Glutamatergic neuron (in vitro differentiated cells): Measurements from ENCODE around the gene FADS2. TPM values are rescaled to one million over a fixed set of nuclear protein-coding genes. Genes with fewer than 3 reads are reported as not detected.

Experiments used
- DNase-seq: peaks from one replicate; pipeline ENCODE4 v3.0.0; 2022
- H3K27ac Mint-ChIP-seq: one replicate; pipeline ENCODE4 v1.8.0; 2020; ENCODE audit warnings: mild to moderate bottlenecking, mixed read lengths, inconsistent platforms; ENCODE audit not compliant: unreplicated experiment
- H3K27me3 Mint-ChIP-seq: one replicate; pipeline ENCODE4 v1.8.0; 2020; ENCODE audit warnings: mild to moderate bottlenecking, moderate library complexity, mixed read lengths, inconsistent platforms; ENCODE audit not compliant: unreplicated experiment
- H3K36me3 Mint-ChIP-seq: one replicate; pipeline ENCODE4 v1.8.0; 2020; ENCODE audit warnings: mild to moderate bottlenecking, mixed read lengths, inconsistent platforms; ENCODE audit not compliant: unreplicated experiment
- H3K4me1 Mint-ChIP-seq: one replicate; pipeline ENCODE4 v1.8.0; 2020; ENCODE audit warnings: mild to moderate bottlenecking, low read depth, mixed read lengths, inconsistent platforms; ENCODE audit not compliant: unreplicated experiment
- H3K4me3 Mint-ChIP-seq: one replicate; pipeline ENCODE4 v1.8.0; 2020; ENCODE audit warnings: mild to moderate bottlenecking, mixed read lengths, inconsistent platforms; ENCODE audit not compliant: unreplicated experiment
- H3K9me3 Mint-ChIP-seq: one replicate; pipeline ENCODE4 v1.8.0; 2020; ENCODE audit warnings: mild to moderate bottlenecking, moderate library complexity, mixed read lengths, inconsistent platforms; ENCODE audit not compliant: unreplicated experiment
- microRNA-seq: library from miRNA; unstranded; fragments of <30 nt; microRNA quantifications from one replicate; pipeline ENCODE4, GENCODE V29; 2020; ENCODE audit not compliant: unreplicated experiment
- total RNA-seq: library from RNA; stranded (reverse); fragmentation: NEBNext Ultra II Directional; extraction: Animal tissue kit (Norgen Biotek cat#: 25700); gene quantifications from one replicate; pipeline ENCODE4 v1.2.1, GENCODE V29; 2021; ENCODE audit not compliant: unreplicated experiment
- TF ChIP-seq, protein P1 (sequence below): fragments of 200-600 bp; sonication (generic); IDR thresholded peaks from one replicate; pipeline ENCODE4 v1.5.0; 2021; ENCODE audit not compliant: partially characterized antibody, unreplicated experiment

Gene FADS2
- total RNA-seq, 1 donor from 2014 or later = 701 TPM

DNA sequence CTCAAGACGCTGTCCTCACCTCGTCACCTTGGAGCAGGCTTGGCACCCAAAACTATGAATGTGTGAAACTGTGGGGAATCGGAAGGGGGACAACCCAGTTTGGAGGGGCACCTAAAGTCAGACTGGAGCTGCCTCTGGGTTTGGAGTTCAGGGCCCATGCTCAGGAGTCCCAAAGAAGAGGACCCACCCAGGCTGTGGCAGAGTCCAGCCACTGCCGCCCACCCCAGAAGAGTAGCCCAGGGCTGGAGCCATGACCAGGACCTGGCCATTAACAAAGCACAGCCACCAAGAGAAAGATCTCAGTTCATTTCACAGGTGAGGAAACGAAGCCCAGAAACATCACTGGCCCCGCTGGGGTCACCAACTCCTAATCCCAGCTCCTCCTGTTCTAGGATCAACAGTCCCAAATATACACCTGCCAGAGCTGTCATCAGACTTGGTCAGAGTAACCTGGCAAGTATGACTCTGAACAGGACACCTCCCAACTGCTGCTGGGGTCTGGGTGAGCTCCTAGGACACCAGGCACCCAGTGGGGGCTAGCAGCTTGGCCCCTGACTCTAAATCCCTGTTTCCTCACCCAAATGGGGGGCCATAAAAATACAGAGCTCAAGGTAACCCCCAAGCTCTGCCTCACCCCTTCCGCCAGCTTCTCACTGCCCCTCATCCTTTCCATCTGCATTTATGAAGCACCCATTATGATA is 86.5 kb downstream of the FADS2 start:
- Mint-ChIP-seq H3K4me3 (no peak overlapping the region), H3K36me3 (no peaks in the 10 kb centered on the region)

DNA sequence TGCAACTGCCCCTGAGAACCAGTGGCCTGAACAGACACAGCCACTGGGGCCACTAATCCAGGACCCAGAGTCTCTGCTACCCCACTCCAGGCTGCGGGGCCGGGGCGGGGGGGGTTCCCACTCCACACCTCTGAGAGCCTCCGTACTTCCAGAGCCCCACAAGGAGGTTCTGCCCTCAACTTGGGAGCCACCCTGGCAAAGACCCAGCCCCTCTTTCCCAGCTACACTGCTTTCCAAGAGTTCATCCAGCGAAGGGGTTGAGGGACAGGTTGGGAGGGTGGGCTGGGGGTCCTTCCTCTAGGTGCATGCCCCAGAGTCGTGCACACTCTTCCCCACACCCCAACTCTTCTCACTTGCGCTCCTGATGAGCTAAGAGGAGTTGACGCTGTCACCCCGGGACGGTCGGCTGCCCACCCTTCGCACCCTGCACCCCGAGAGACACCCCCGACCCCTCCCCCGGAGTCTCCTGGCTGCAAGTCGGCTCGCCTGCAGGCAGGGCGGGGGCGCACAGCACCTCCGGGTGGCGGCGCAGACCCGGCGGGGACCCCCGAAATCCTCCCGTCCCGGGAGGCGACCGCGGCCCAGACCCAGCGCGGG is 88.7 kb downstream of the FADS2 start:
- peak overlapping the region; percentile 74 for H3K4me3 Mint-ChIP-seq
- no peak overlapping the region for H3K27ac Mint-ChIP-seq
- peaks cover 7% of the 10 kb centered on the region for H3K9me3 Mint-ChIP-seq
- H3K36me3 Mint-ChIP-seq = no peaks in the 10 kb centered on the region
- TF ChIP-seq, protein P1, sequence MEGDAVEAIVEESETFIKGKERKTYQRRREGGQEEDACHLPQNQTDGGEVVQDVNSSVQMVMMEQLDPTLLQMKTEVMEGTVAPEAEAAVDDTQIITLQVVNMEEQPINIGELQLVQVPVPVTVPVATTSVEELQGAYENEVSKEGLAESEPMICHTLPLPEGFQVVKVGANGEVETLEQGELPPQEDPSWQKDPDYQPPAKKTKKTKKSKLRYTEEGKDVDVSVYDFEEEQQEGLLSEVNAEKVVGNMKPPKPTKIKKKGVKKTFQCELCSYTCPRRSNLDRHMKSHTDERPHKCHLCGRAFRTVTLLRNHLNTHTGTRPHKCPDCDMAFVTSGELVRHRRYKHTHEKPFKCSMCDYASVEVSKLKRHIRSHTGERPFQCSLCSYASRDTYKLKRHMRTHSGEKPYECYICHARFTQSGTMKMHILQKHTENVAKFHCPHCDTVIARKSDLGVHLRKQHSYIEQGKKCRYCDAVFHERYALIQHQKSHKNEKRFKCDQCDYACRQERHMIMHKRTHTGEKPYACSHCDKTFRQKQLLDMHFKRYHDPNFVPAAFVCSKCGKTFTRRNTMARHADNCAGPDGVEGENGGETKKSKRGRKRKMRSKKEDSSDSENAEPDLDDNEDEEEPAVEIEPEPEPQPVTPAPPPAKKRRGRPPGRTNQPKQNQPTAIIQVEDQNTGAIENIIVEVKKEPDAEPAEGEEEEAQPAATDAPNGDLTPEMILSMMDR = no peak
- H3K4me1 Mint-ChIP-seq = no peaks in the 10 kb centered on the region
- peak; percentile 14 for DNase-seq
- peaks cover 17% of the 10 kb centered on the region for H3K27me3 Mint-ChIP-seq

More for the DNA sequence above, 86.5 kb downstream of the FADS2 start:
- Mint-ChIP-seq H3K27ac (no peak overlapping the region), H3K4me1 (no peaks in the 10 kb centered on the region), H3K27me3 (peaks cover 17% of the 10 kb centered on the region), H3K9me3 (peaks cover 7% of the 10 kb centered on the region)
- no peak for DNase-seq
- TF ChIP-seq, protein P1 = no peak

Small RNA genes lying within 50 kb of the gene (microRNA-seq; reads per million reads assigned to microRNA genes)
- 1.4 reads per million, percentile 3 among the genes with 10 or more reads in this experiment for gene MIR6746

Other genes with a start within 250 kb of the FADS2 start
- gene SYT7, start 247.2 kb upstream of the FADS2 start, total RNA-seq = 93.6 TPM
- 9.6 TPM for gene DAGLA, start 147.9 kb upstream of the FADS2 start, total RNA-seq
- 0.29 TPM for gene MYRF, start 75.7 kb upstream of the FADS2 start, total RNA-seq
- 82.7 TPM for gene TMEM258, start 35.7 kb upstream of the FADS2 start, total RNA-seq
- 15.2 TPM for gene FEN1, start 35.4 kb upstream of the FADS2 start, total RNA-seq
- gene FADS1, start 11.3 kb upstream of the FADS2 start, total RNA-seq = 155 TPM
- gene FADS3, start 63.2 kb downstream of the FADS2 start, total RNA-seq = 9.7 TPM
- gene RAB3IL1, start 89.3 kb downstream of the FADS2 start, total RNA-seq = 1.3 TPM
- gene BEST1, start 122.1 kb downstream of the FADS2 start, total RNA-seq = 4.6 TPM
- 885 TPM for gene FTH1, start 139.3 kb downstream of the FADS2 start, total RNA-seq